Large intestine (tissue), 3 donors: ENCODE measurements around the gene JPH3. TPM values are rescaled to one million over a fixed set of nuclear protein-coding genes. Genes with fewer than 3 reads are reported as not detected.
"Not testable (repeated sequence)": the region's sequence is repeated elsewhere in the genome, so short reads cannot be mapped to it uniquely, and the experiment has no call there.

Experiments used
- DNase-seq, 2 donors: peaks; one replicate each; pipeline versions ENCODE4 v3.0.0 to v3.0.0-alpha.2; 2013
- H3K27ac ChIP-seq: one replicate; pipeline ENCODE4 v1.5.1; 2013; ENCODE audit warnings: low read length
- H3K27me3 ChIP-seq: 2 replicates; pipeline ENCODE4 v1.6.1; 2013; ENCODE audit warnings: low read length; ENCODE audit not compliant: control insufficient read depth, insufficient read depth
- H3K36me3 ChIP-seq: 2 replicates; pipeline ENCODE4 v1.6.1; 2013; ENCODE audit warnings: low read length; ENCODE audit not compliant: control insufficient read depth, insufficient read depth
- H3K4me1 ChIP-seq: one replicate; pipeline ENCODE4 v1.6.1; 2013; ENCODE audit warnings: low read length; ENCODE audit not compliant: control insufficient read depth, insufficient read depth
- H3K4me3 ChIP-seq: one replicate; pipeline ENCODE4 v1.5.1; 2013; ENCODE audit warnings: low read length
- H3K9me3 ChIP-seq: one replicate; pipeline ENCODE4 v1.6.1; 2013; ENCODE audit warnings: mild to moderate bottlenecking, low read depth, low read length, moderate library complexity; ENCODE audit not compliant: control insufficient read depth
- WGBS: methylation state at CpG from one replicate; pipeline ENCODE4 v1.1.5; 2013; ENCODE audit warnings: low lambda C conversion rate; ENCODE audit not compliant: insufficient coverage; 5-methylcytosine and 5-hydroxymethylcytosine counted together
- polyA plus RNA-seq: library from polyadenylated mRNA; unstranded; fragments of 120-200 nt; gene quantifications from one replicate; pipeline ENCODE4 v1.2.1, GENCODE V29; 2013

JPH3 gene
- polyA plus RNA-seq, 1 donor, result 2.2 TPM

GRCh38 chr16:87709677-87710076 lies 107.4 kb downstream of the JPH3 start:
- Histone ChIP-seq H3K9me3 (no peaks in the 10 kb centered on the region), H3K4me3 (no peak overlapping the region), H3K4me1 (no peaks in the 10 kb centered on the region), H3K27ac (no peak overlapping the region), H3K36me3 (peaks cover 52% of the 10 kb centered on the region), H3K27me3 (no peaks in the 10 kb centered on the region)
- DNase-seq, result no peak
- no CpG with 5 or more reads among the region's 12 CpGs for WGBS

GRCh38 chr16:87710887-87711286 lies 108.6 kb downstream of the JPH3 start:
- H3K36me3 ChIP-seq, result peaks cover 61% of the 10 kb centered on the region
- H3K27me3 ChIP-seq, result no peaks in the 10 kb centered on the region
- no peak for DNase-seq
- no peaks in the 10 kb centered on the region for H3K9me3 ChIP-seq
- H3K4me3 ChIP-seq, result no peak overlapping the region
- H3K4me1 ChIP-seq, result no peaks in the 10 kb centered on the region
- H3K27ac ChIP-seq, result no peak overlapping the region
- no CpG with 5 or more reads among the region's 12 CpGs for WGBS

GRCh38 chr16:87712184-87712762 lies 110.0 kb downstream of the JPH3 start:
- no peak for DNase-seq
- H3K27ac ChIP-seq, result no peak overlapping the region
- H3K9me3 ChIP-seq, result no peaks in the 10 kb centered on the region
- no peak overlapping the region for H3K4me3 ChIP-seq
- H3K4me1 ChIP-seq, result no peaks in the 10 kb centered on the region
- no peaks in the 10 kb centered on the region for H3K27me3 ChIP-seq
- no CpG with 5 or more reads among the region's 14 CpGs for WGBS
- peaks cover 61% of the 10 kb centered on the region for H3K36me3 ChIP-seq

GRCh38 chr16:87713451-87714229 lies 111.3 kb downstream of the JPH3 start:
- whole genome bisulfite sequencing, result no CpG with 5 or more reads among the region's 19 CpGs
- H3K36me3 ChIP-seq, result peaks cover 52% of the 10 kb centered on the region
- no peak for DNase-seq
- H3K9me3 ChIP-seq, result peaks cover 2% of the 10 kb centered on the region
- no peak overlapping the region for H3K4me3 ChIP-seq
- H3K4me1 ChIP-seq, result no peaks in the 10 kb centered on the region
- no peaks in the 10 kb centered on the region for H3K27me3 ChIP-seq
- H3K27ac ChIP-seq, result no peak overlapping the region

GRCh38 chr16:87715231-87715630 lies 112.9 kb downstream of the JPH3 start:
- Histone ChIP-seq H3K27ac (no peak overlapping the region), H3K4me1 (no peaks in the 10 kb centered on the region), H3K27me3 (no peaks in the 10 kb centered on the region), H3K4me3 (no peak overlapping the region), H3K9me3 (peaks cover 6% of the 10 kb centered on the region), H3K36me3 (peaks cover 45% of the 10 kb centered on the region)
- WGBS, result no CpG with 5 or more reads among the region's 16 CpGs
- no peak for DNase-seq

GRCh38 chr16:87715658-87716057 lies 113.3 kb downstream of the JPH3 start:
- no CpG with 5 or more reads among the region's 12 CpGs for WGBS
- peaks cover 10% of the 10 kb centered on the region for H3K9me3 ChIP-seq
- H3K27ac ChIP-seq, result no peak overlapping the region
- H3K36me3 ChIP-seq, result peaks cover 45% of the 10 kb centered on the region
- no peak for DNase-seq
- no peak overlapping the region for H3K4me3 ChIP-seq
- H3K27me3 ChIP-seq, result no peaks in the 10 kb centered on the region
- no peaks in the 10 kb centered on the region for H3K4me1 ChIP-seq

- DNase-seq, H3K9me3 ChIP-seq, H3K27me3 ChIP-seq, H3K4me3 ChIP-seq, H3K4me1 ChIP-seq, H3K27ac ChIP-seq: not testable (repeated sequence)
- no CpG with 5 or more reads among the region's 28 CpGs for WGBS
- H3K36me3 ChIP-seq, result peaks cover 47% of the 10 kb centered on the region
These were observed 116.5 kb downstream of the JPH3 start for GRCh38 chr16:87718831-87719230.

- no peak for DNase-seq
- H3K27me3 ChIP-seq, result no peaks in the 10 kb centered on the region
- H3K36me3 ChIP-seq, result peaks cover 39% of the 10 kb centered on the region
- H3K4me1 ChIP-seq, result no peaks in the 10 kb centered on the region
- H3K27ac ChIP-seq, result no peak overlapping the region
- WGBS, result 100% methylated on average over 1 of the region's 24 CpGs
- H3K9me3 ChIP-seq, result peaks cover 10% of the 10 kb centered on the region
- H3K4me3 ChIP-seq, result no peak overlapping the region
These were observed 118.1 kb downstream of the JPH3 start for GRCh38 chr16:87720446-87720845.

- 90% methylated on average over 2 of the region's 33 CpGs for WGBS
- H3K27ac ChIP-seq, result no peak overlapping the region
- no peak overlapping the region for H3K4me3 ChIP-seq
- peaks cover 39% of the 10 kb centered on the region for H3K36me3 ChIP-seq
- peaks cover 10% of the 10 kb centered on the region for H3K9me3 ChIP-seq
- H3K27me3 ChIP-seq, result no peaks in the 10 kb centered on the region
- no peaks in the 10 kb centered on the region for H3K4me1 ChIP-seq
- DNase-seq, result no peak
These were observed 119.6 kb downstream of the JPH3 start for GRCh38 chr16:87721622-87722585.

- H3K27me3 ChIP-seq, result no peaks in the 10 kb centered on the region
- no peak for DNase-seq
- no peaks in the 10 kb centered on the region for H3K4me1 ChIP-seq
- H3K36me3 ChIP-seq, result peaks cover 46% of the 10 kb centered on the region
- no CpG with 5 or more reads among the region's 19 CpGs for WGBS
- H3K9me3 ChIP-seq, result peaks cover 10% of the 10 kb centered on the region
- no peak overlapping the region for H3K27ac ChIP-seq
- no peak overlapping the region for H3K4me3 ChIP-seq
These were observed 120.4 kb downstream of the JPH3 start for GRCh38 chr16:87722590-87723225.
